Endothelial cell (in vitro differentiated cells): Measurements from ENCODE around the gene TXNL4B. TPM values are rescaled to one million over a fixed set of nuclear protein-coding genes. Genes with fewer than 3 reads are reported as not detected.

Experiments
- DNase-seq: peaks from one replicate; pipeline ENCODE4 v3.0.0; 2021; ENCODE audit warnings: low spot score
- H3K27ac Mint-ChIP-seq: one replicate; pipeline ENCODE4 v1.8.0; 2021; ENCODE audit warnings: mixed read lengths, inconsistent platforms; ENCODE audit not compliant: unreplicated experiment
- H3K27me3 Mint-ChIP-seq: one replicate; pipeline ENCODE4 v1.8.0; 2021; ENCODE audit warnings: mild to moderate bottlenecking, moderate library complexity, mixed read lengths, inconsistent platforms; ENCODE audit not compliant: unreplicated experiment
- H3K36me3 Mint-ChIP-seq: one replicate; pipeline ENCODE4 v1.8.0; 2021; ENCODE audit warnings: mild to moderate bottlenecking, low read depth, mixed read lengths, inconsistent platforms; ENCODE audit not compliant: unreplicated experiment
- H3K4me1 Mint-ChIP-seq: one replicate; pipeline ENCODE4 v1.8.0; 2021; ENCODE audit warnings: mild to moderate bottlenecking, mixed read lengths, inconsistent platforms; ENCODE audit not compliant: unreplicated experiment
- H3K4me3 Mint-ChIP-seq: one replicate; pipeline ENCODE4 v1.8.0; 2021; ENCODE audit warnings: mild to moderate bottlenecking, mixed read lengths, inconsistent platforms; ENCODE audit not compliant: unreplicated experiment
- H3K9me3 Mint-ChIP-seq: one replicate; pipeline ENCODE4 v1.8.0; 2021; ENCODE audit warnings: mixed read lengths, inconsistent platforms; ENCODE audit not compliant: unreplicated experiment
- total RNA-seq: library from RNA; stranded (reverse); fragmentation: NEBNext Ultra II Directional; extraction: Animal tissue kit (Norgen Biotek cat#: 25700); gene quantifications from one replicate; pipeline ENCODE4 v1.2.1, GENCODE V29; 2021; ENCODE audit not compliant: unreplicated experiment
- TF ChIP-seq, protein P1 (sequence below): fragments of 200-600 bp; sonication (generic); IDR thresholded peaks from one replicate; pipeline ENCODE4 v1.5.0; 2021; ENCODE audit warnings: antibody characterized with exemption; ENCODE audit not compliant: unreplicated experiment

Gene TXNL4B
- total RNA-seq, 1 donor from 2014 or later: 10.9 TPM

- no peak for DNase-seq
- Mint-ChIP-seq H3K27ac (no peak overlapping the region), H3K27me3 (no peaks in the 10 kb centered on the region), H3K9me3 (no peaks in the 10 kb centered on the region), H3K4me1 (no peaks in the 10 kb centered on the region), H3K36me3 (peaks cover 74% of the 10 kb centered on the region), H3K4me3 (peak overlapping the region; percentile 22)
- TF ChIP-seq, protein P1, sequence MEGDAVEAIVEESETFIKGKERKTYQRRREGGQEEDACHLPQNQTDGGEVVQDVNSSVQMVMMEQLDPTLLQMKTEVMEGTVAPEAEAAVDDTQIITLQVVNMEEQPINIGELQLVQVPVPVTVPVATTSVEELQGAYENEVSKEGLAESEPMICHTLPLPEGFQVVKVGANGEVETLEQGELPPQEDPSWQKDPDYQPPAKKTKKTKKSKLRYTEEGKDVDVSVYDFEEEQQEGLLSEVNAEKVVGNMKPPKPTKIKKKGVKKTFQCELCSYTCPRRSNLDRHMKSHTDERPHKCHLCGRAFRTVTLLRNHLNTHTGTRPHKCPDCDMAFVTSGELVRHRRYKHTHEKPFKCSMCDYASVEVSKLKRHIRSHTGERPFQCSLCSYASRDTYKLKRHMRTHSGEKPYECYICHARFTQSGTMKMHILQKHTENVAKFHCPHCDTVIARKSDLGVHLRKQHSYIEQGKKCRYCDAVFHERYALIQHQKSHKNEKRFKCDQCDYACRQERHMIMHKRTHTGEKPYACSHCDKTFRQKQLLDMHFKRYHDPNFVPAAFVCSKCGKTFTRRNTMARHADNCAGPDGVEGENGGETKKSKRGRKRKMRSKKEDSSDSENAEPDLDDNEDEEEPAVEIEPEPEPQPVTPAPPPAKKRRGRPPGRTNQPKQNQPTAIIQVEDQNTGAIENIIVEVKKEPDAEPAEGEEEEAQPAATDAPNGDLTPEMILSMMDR: no peak
Observed at GRCh38 chr16:72109966-72110530, 16.6 kb upstream of the TXNL4B start.

- TF ChIP-seq, protein P1: no peak
- H3K4me1 Mint-ChIP-seq: no peaks in the 10 kb centered on the region
Observed at GRCh38 chr16:72109300-72109699, 15.9 kb upstream of the TXNL4B start.

GRCh38 chr16:72108353-72109102, 15.1 kb upstream of the TXNL4B start:
- Mint-ChIP-seq H3K4me3 (no peak overlapping the region), H3K27me3 (peaks cover under 1% of the 10 kb centered on the region), H3K36me3 (peaks cover 80% of the 10 kb centered on the region), H3K9me3 (no peaks in the 10 kb centered on the region), H3K4me1 (no peaks in the 10 kb centered on the region), H3K27ac (no peak overlapping the region)
- TF ChIP-seq, protein P1: no peak
- no peak for DNase-seq

More at GRCh38 chr16:72109300-72109699, 15.9 kb upstream of the TXNL4B start:
- no peak for DNase-seq
- Mint-ChIP-seq H3K4me3 (no peak overlapping the region), H3K27me3 (no peaks in the 10 kb centered on the region), H3K36me3 (peaks cover 79% of the 10 kb centered on the region), H3K9me3 (no peaks in the 10 kb centered on the region), H3K27ac (no peak overlapping the region)

GRCh38 chr16:72107371-72107770, 14.0 kb upstream of the TXNL4B start:
- Mint-ChIP-seq H3K9me3 (no peaks in the 10 kb centered on the region), H3K27ac (no peak overlapping the region), H3K36me3 (peaks cover 83% of the 10 kb centered on the region), H3K4me3 (peak overlapping the region; percentile 45), H3K4me1 (no peaks in the 10 kb centered on the region), H3K27me3 (peaks cover 1% of the 10 kb centered on the region)
- DNase-seq: no peak
- TF ChIP-seq, protein P1: no peak

GRCh38 chr16:72105978-72106377, 12.6 kb upstream of the TXNL4B start:
- Mint-ChIP-seq H3K36me3 (peaks cover 83% of the 10 kb centered on the region), H3K4me1 (no peaks in the 10 kb centered on the region), H3K4me3 (peak overlapping the region; percentile 35), H3K27me3 (peaks cover 8% of the 10 kb centered on the region), H3K9me3 (no peaks in the 10 kb centered on the region), H3K27ac (no peak overlapping the region)
- TF ChIP-seq, protein P1: no peak
- DNase-seq: no peak
